ENCODE results near the gene RNLS.

Gene RNLS

GRCh38 chr10:88388324-88388723 is 194.8 kb downstream of the RNLS start:
- Histone ChIP-seq H3K4me3 (ENCODE audit: low read depth, low read length) (no peak overlapping the region), H3K9ac (ENCODE audit: low read depth, low read length) (no peak overlapping the region), H3K27ac (ENCODE audit: low read depth, low read length) (no peak overlapping the region), H3K27me3 (ENCODE audit: control insufficient read depth, insufficient read depth, low read length) (no peaks in the 10 kb centered on the region), H3K4me1 (ENCODE audit: control insufficient read depth, insufficient read depth, low read length) (peaks cover 17% of the 10 kb centered on the region), H3K9me3 (ENCODE audit: control insufficient read depth, insufficient read depth, low read length) (no peaks in the 10 kb centered on the region), H3K36me3 (ENCODE audit: control insufficient read depth, insufficient read depth, low read length) (no peaks in the 10 kb centered on the region)

GRCh38 chr10:88386821-88387773 is 196.0 kb downstream of the RNLS start:
- no peak overlapping the region for H3K4me3 ChIP-seq (ENCODE audit: low read depth, low read length)
- H3K27me3 ChIP-seq (ENCODE audit: control insufficient read depth, insufficient read depth, low read length): no peaks in the 10 kb centered on the region
- no peak overlapping the region for H3K27ac ChIP-seq (ENCODE audit: low read depth, low read length)
- no peak overlapping the region for H3K9ac ChIP-seq (ENCODE audit: low read depth, low read length)
- H3K36me3 ChIP-seq (ENCODE audit: control insufficient read depth, insufficient read depth, low read length): no peaks in the 10 kb centered on the region
- H3K4me1 ChIP-seq (ENCODE audit: control insufficient read depth, insufficient read depth, low read length): peaks cover 17% of the 10 kb centered on the region
- H3K9me3 ChIP-seq (ENCODE audit: control insufficient read depth, insufficient read depth, low read length): 0 out of 2 replicates have a peak, but pooled peaks cover 3% of the 10 kb centered on the region

- H3K36me3 ChIP-seq (ENCODE audit: control insufficient read depth, insufficient read depth, low read length): no peaks in the 10 kb centered on the region
- H3K4me3 ChIP-seq (ENCODE audit: low read depth, low read length): no peak overlapping the region
- peaks cover 17% of the 10 kb centered on the region for H3K4me1 ChIP-seq (ENCODE audit: control insufficient read depth, insufficient read depth, low read length)
- no peak overlapping the region for H3K9ac ChIP-seq (ENCODE audit: low read depth, low read length)
- H3K27me3 ChIP-seq (ENCODE audit: control insufficient read depth, insufficient read depth, low read length): no peaks in the 10 kb centered on the region
- H3K27ac ChIP-seq (ENCODE audit: low read depth, low read length): no peak overlapping the region
- H3K9me3 ChIP-seq (ENCODE audit: control insufficient read depth, insufficient read depth, low read length): 0 out of 2 replicates have a peak, but pooled peaks cover 3% of the 10 kb centered on the region
Observed at GRCh38 chr10:88386204-88386788, 196.8 kb downstream of the RNLS start.

- Histone ChIP-seq H3K36me3 (ENCODE audit: control insufficient read depth, insufficient read depth, low read length) (no peaks in the 10 kb centered on the region), H3K9ac (ENCODE audit: low read depth, low read length) (no peak overlapping the region), H3K4me3 (ENCODE audit: low read depth, low read length) (no peak overlapping the region), H3K27ac (ENCODE audit: low read depth, low read length) (no peak overlapping the region), H3K4me1 (ENCODE audit: control insufficient read depth, insufficient read depth, low read length) (peaks cover 17% of the 10 kb centered on the region), H3K27me3 (ENCODE audit: control insufficient read depth, insufficient read depth, low read length) (no peaks in the 10 kb centered on the region), H3K9me3 (ENCODE audit: control insufficient read depth, insufficient read depth, low read length) (0 out of 2 replicates have a peak, but pooled peaks cover 3% of the 10 kb centered on the region)
Observed at GRCh38 chr10:88385601-88386203, 197.4 kb downstream of the RNLS start.

- Histone ChIP-seq H3K36me3 (ENCODE audit: control insufficient read depth, insufficient read depth, low read length) (no peaks in the 10 kb centered on the region), H3K4me3 (ENCODE audit: low read depth, low read length) (no peak overlapping the region), H3K9ac (ENCODE audit: low read depth, low read length) (no peak overlapping the region), H3K4me1 (ENCODE audit: control insufficient read depth, insufficient read depth, low read length) (peaks cover 17% of the 10 kb centered on the region), H3K27me3 (ENCODE audit: control insufficient read depth, insufficient read depth, low read length) (no peaks in the 10 kb centered on the region), H3K27ac (ENCODE audit: low read depth, low read length) (no peak overlapping the region), H3K9me3 (ENCODE audit: control insufficient read depth, insufficient read depth, low read length) (0 out of 2 replicates have a peak, but pooled peaks cover 3% of the 10 kb centered on the region)
Observed at GRCh38 chr10:88383276-88383675, 199.8 kb downstream of the RNLS start.

GRCh38 chr10:88382699-88383098 is 200.4 kb downstream of the RNLS start:
- Histone ChIP-seq H3K9ac (ENCODE audit: low read depth, low read length) (no peak overlapping the region), H3K36me3 (ENCODE audit: control insufficient read depth, insufficient read depth, low read length) (no peaks in the 10 kb centered on the region), H3K4me1 (ENCODE audit: control insufficient read depth, insufficient read depth, low read length) (peaks cover 15% of the 10 kb centered on the region), H3K27me3 (ENCODE audit: control insufficient read depth, insufficient read depth, low read length) (no peaks in the 10 kb centered on the region), H3K27ac (ENCODE audit: low read depth, low read length) (no peak overlapping the region), H3K9me3 (ENCODE audit: control insufficient read depth, insufficient read depth, low read length) (0 out of 2 replicates have a peak, but pooled peaks cover 3% of the 10 kb centered on the region), H3K4me3 (ENCODE audit: low read depth, low read length) (no peak overlapping the region)

GRCh38 chr10:88379575-88379974 is 203.5 kb downstream of the RNLS start:
- Histone ChIP-seq H3K9me3 (ENCODE audit: control insufficient read depth, insufficient read depth, low read length) (0 out of 2 replicates have a peak, but pooled peaks cover 3% of the 10 kb centered on the region), H3K36me3 (ENCODE audit: control insufficient read depth, insufficient read depth, low read length) (no peaks in the 10 kb centered on the region), H3K27me3 (ENCODE audit: control insufficient read depth, insufficient read depth, low read length) (no peaks in the 10 kb centered on the region), H3K27ac (ENCODE audit: low read depth, low read length) (no peak overlapping the region), H3K9ac (ENCODE audit: low read depth, low read length) (no peak overlapping the region), H3K4me3 (ENCODE audit: low read depth, low read length) (no peak overlapping the region), H3K4me1 (ENCODE audit: control insufficient read depth, insufficient read depth, low read length) (no peaks in the 10 kb centered on the region)

- Histone ChIP-seq H3K4me3 (ENCODE audit: low read depth, low read length) (no peak overlapping the region), H3K27ac (ENCODE audit: low read depth, low read length) (no peak overlapping the region), H3K36me3 (ENCODE audit: control insufficient read depth, insufficient read depth, low read length) (no peaks in the 10 kb centered on the region), H3K9ac (ENCODE audit: low read depth, low read length) (no peak overlapping the region), H3K27me3 (ENCODE audit: control insufficient read depth, insufficient read depth, low read length) (no peaks in the 10 kb centered on the region), H3K9me3 (ENCODE audit: control insufficient read depth, insufficient read depth, low read length) (no peaks in the 10 kb centered on the region), H3K4me1 (ENCODE audit: control insufficient read depth, insufficient read depth, low read length) (no peaks in the 10 kb centered on the region)
Observed at GRCh38 chr10:88377510-88377909, 205.6 kb downstream of the RNLS start.

GRCh38 chr10:88374392-88375175 is 208.5 kb downstream of the RNLS start:
- Histone ChIP-seq H3K9ac (ENCODE audit: low read depth, low read length) (no peak overlapping the region), H3K27ac (ENCODE audit: low read depth, low read length) (no peak overlapping the region), H3K4me3 (ENCODE audit: low read depth, low read length) (no peak overlapping the region), H3K4me1 (ENCODE audit: control insufficient read depth, insufficient read depth, low read length) (no peaks in the 10 kb centered on the region), H3K27me3 (ENCODE audit: control insufficient read depth, insufficient read depth, low read length) (no peaks in the 10 kb centered on the region), H3K36me3 (ENCODE audit: control insufficient read depth, insufficient read depth, low read length) (no peaks in the 10 kb centered on the region), H3K9me3 (ENCODE audit: control insufficient read depth, insufficient read depth, low read length) (no peaks in the 10 kb centered on the region)

- Histone ChIP-seq H3K4me3 (ENCODE audit: low read depth, low read length) (no peak overlapping the region), H3K36me3 (ENCODE audit: control insufficient read depth, insufficient read depth, low read length) (no peaks in the 10 kb centered on the region), H3K4me1 (ENCODE audit: control insufficient read depth, insufficient read depth, low read length) (no peaks in the 10 kb centered on the region), H3K9ac (ENCODE audit: low read depth, low read length) (no peak overlapping the region), H3K27ac (ENCODE audit: low read depth, low read length) (no peak overlapping the region), H3K27me3 (ENCODE audit: control insufficient read depth, insufficient read depth, low read length) (no peaks in the 10 kb centered on the region), H3K9me3 (ENCODE audit: control insufficient read depth, insufficient read depth, low read length) (no peaks in the 10 kb centered on the region)
Observed at GRCh38 chr10:88372881-88373592, 210.1 kb downstream of the RNLS start.

Data from HUES48 (cell line).